DND-41 (cell line): Measurements from ENCODE around the gene TSPAN5.

Experiments used
- ATAC-seq: fragments of 200-7000 bp; cut with Tn5 transposase; 3 replicates; pipeline ENCODE4 v1.9.1; 2021; ENCODE audit warnings: low read depth; ENCODE audit not compliant: insufficient read depth
- DNase-seq: peaks from one replicate; pipeline ENCODE4 v3.0.0-alpha.2; 2020
- H2AFZ ChIP-seq: 2 replicates; pipeline ENCODE4 v1.6.0; 2012; ENCODE audit warnings: low read depth, low read length
- H3K27ac ChIP-seq: 2 replicates; pipeline ENCODE4 v1.5.1; 2012; ENCODE audit warnings: low read length, inconsistent platforms
- H3K27me3 ChIP-seq: fragments of 200-600 bp; sonication (generic); 2 replicates; pipeline ENCODE4 v1.6.0; 2012; ENCODE audit warnings: low read length, mild to moderate bottlenecking, inconsistent platforms; ENCODE audit not compliant: insufficient read depth, poor library complexity
- H3K36me3 ChIP-seq: 2 replicates; pipeline ENCODE4 v1.5.1; 2012; ENCODE audit warnings: low read length, inconsistent platforms; ENCODE audit not compliant: insufficient read depth
- H3K4me1 ChIP-seq: 2 replicates; pipeline ENCODE4 v1.5.1; 2012; ENCODE audit warnings: mild to moderate bottlenecking, low read length; ENCODE audit not compliant: insufficient read depth
- H3K4me2 ChIP-seq: 2 replicates; pipeline ENCODE4 v1.6.0; 2012; ENCODE audit warnings: mild to moderate bottlenecking, moderate library complexity, low read length, inconsistent platforms; ENCODE audit not compliant: insufficient read depth
- H3K4me3 ChIP-seq, 2 experiments: fragments of 200-600 bp in 1 of 2; shearing (Covaris generic) in 1 of 2; 2 replicates each; pipeline ENCODE4 v1.5.1; 2012 to 2016; ENCODE audit warnings: inconsistent platforms in 2 of 2, low read length in 2 of 2, mild to moderate bottlenecking in 2 of 2, low read depth in 1 of 2, moderate library complexity in 1 of 2
- H3K79me2 ChIP-seq: 2 replicates; pipeline ENCODE4 v1.6.0; 2012; ENCODE audit warnings: low read length, inconsistent platforms; ENCODE audit not compliant: insufficient read depth
- H3K9ac ChIP-seq: 2 replicates; pipeline ENCODE4 v1.6.0; 2012; ENCODE audit warnings: low read depth, mild to moderate bottlenecking, inconsistent platforms, low read length, moderate library complexity
- H3K9me3 ChIP-seq: 2 replicates; pipeline ENCODE4 v1.5.1; 2012; ENCODE audit warnings: low read length, moderate library complexity, mild to moderate bottlenecking, inconsistent platforms; ENCODE audit not compliant: insufficient read depth, severe bottlenecking
- H4K20me1 ChIP-seq: 2 replicates; pipeline ENCODE4 v1.6.0; 2012; ENCODE audit warnings: low read length; ENCODE audit not compliant: insufficient read depth
- CTCF ChIP-seq: IDR thresholded peaks from 2 replicates; pipeline ENCODE4 v1.5.1; 2012; ENCODE audit warnings: borderline replicate concordance, low read length, moderate library complexity, mild to moderate bottlenecking; ENCODE audit not compliant: poor library complexity, severe bottlenecking; ENCODE audit errors: extremely low read depth
- EZH2 ChIP-seq: IDR thresholded peaks from 3 replicates; pipeline ENCODE4 v1.6.1; 2012; ENCODE audit warnings: borderline replicate concordance, low read depth, mild to moderate bottlenecking, moderate library complexity, low read length, inconsistent platforms; ENCODE audit not compliant: severe bottlenecking

TSPAN5 gene

DNA sequence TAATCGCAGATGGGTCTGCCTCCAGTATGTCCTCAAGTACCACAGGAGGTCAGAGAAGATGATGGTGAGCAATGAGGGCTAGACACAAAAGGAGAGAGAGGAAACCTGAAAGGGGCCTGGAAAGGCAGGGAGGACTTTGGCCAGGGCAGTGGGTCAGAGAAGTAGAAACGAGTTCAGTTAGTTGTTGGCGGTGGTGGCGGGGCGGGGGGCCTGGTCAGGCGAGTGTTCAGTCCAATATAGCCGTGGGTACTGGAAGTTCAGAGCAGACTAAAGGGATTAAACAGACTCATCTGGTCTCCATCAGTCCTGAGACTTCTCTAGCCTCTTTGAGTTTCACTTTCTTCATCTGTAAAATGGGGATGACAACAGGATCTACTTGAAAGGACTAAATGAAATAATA is 90.8 kb downstream of the TSPAN5 start:
- Histone ChIP-seq H3K4me3 (no peak overlapping the region), H3K27me3 (no peaks in the 10 kb centered on the region), H3K4me2 (no peak overlapping the region), H3K4me1 (peaks cover 8% of the 10 kb centered on the region), H3K9me3 (no peaks in the 10 kb centered on the region), H4K20me1 (no peaks in the 10 kb centered on the region), H3K36me3 (no peaks in the 10 kb centered on the region), H3K27ac (no peak overlapping the region), H3K79me2 (no peaks in the 10 kb centered on the region), H2AFZ (no peak overlapping the region), H3K9ac (no peak overlapping the region)
- TF ChIP-seq CTCF (no peak), EZH2 (no peak)
- ATAC-seq (no peak), DNase-seq (no peak)

GRCh38 chr4:98566361-98567008 is 91.9 kb downstream of the TSPAN5 start:
- no peak overlapping the region for H3K9ac ChIP-seq
- peaks cover 8% of the 10 kb centered on the region for H3K4me1 ChIP-seq
- no peaks in the 10 kb centered on the region for H3K36me3 ChIP-seq
- H3K27ac ChIP-seq = no peak overlapping the region
- no peaks in the 10 kb centered on the region for H4K20me1 ChIP-seq
- DNase-seq (peak; percentile 8), ATAC-seq (peak; percentile 47; the same call in 2 of the 3 replicates)
- H3K27me3 ChIP-seq = no peaks in the 10 kb centered on the region
- no peaks in the 10 kb centered on the region for H3K79me2 ChIP-seq
- no peaks in the 10 kb centered on the region for H3K9me3 ChIP-seq
- no peak for TF ChIP-seq EZH2
- TF ChIP-seq CTCF = no peak
- no peak overlapping the region for H2AFZ ChIP-seq
- H3K4me3 ChIP-seq = no peak overlapping the region
- H3K4me2 ChIP-seq = no peak overlapping the region

- Histone ChIP-seq H3K4me3 (no peak overlapping the region), H3K9ac (no peak overlapping the region), H3K79me2 (no peaks in the 10 kb centered on the region), H2AFZ (no peak overlapping the region), H3K27ac (no peak overlapping the region), H3K9me3 (no peaks in the 10 kb centered on the region), H3K4me1 (peaks cover 8% of the 10 kb centered on the region), H4K20me1 (no peaks in the 10 kb centered on the region), H3K27me3 (no peaks in the 10 kb centered on the region), H3K4me2 (no peak overlapping the region), H3K36me3 (no peaks in the 10 kb centered on the region)
- DNase-seq = peak; percentile 42
- peak; percentile 81 for ATAC-seq
- TF ChIP-seq EZH2 (no peak), CTCF (no peak)
These were observed 92.6 kb downstream of the TSPAN5 start for GRCh38 chr4:98565681-98566301.
